Activated CD4-positive, alpha-beta T cell treated with anti-CD3 and anti-CD28 coated beads for 36 hours (primary cell): ENCODE results near the gene CLSTN3. TPM values are rescaled to one million over a fixed set of nuclear protein-coding genes. Genes with fewer than 3 reads are reported as not detected.

ENCODE experiments used
- ATAC-seq: fragments of 200-7000 bp; cut with Tn5 transposase; one replicate; pipeline ENCODE4 v1.10.0; 2021; ENCODE audit warnings: mild to moderate bottlenecking, moderate library complexity
- CTCF ChIA-PET: fragments of 350-600 bp; sonication (Branson Sonifier 250); formaldehyde crosslinking; loops from one replicate; lab custom pipeline; 2021; ENCODE audit warnings: antibody characterized with exemption; lab: Charles Lee
- POLR2A ChIA-PET: fragments of 350-600 bp; sonication (Branson Sonifier 250); formaldehyde crosslinking; loops from one replicate; lab custom pipeline; 2021; ENCODE audit warnings: antibody characterized with exemption, inconsistent platforms; lab: Charles Lee
- DNase-seq: peaks from one replicate; pipeline ENCODE4 v3.0.0-alpha.2; 2020
- H3K27ac Mint-ChIP-seq: one replicate; pipeline ENCODE4 v1.8.0; 2021; ENCODE audit warnings: mixed read lengths
- H3K27me3 Mint-ChIP-seq: one replicate; pipeline ENCODE4 v1.8.0; 2021; ENCODE audit warnings: mixed read lengths
- H3K36me3 Mint-ChIP-seq: one replicate; pipeline ENCODE4 v1.8.0; 2021; ENCODE audit warnings: low read depth, mixed read lengths
- H3K4me1 Mint-ChIP-seq: one replicate; pipeline ENCODE4 v1.8.0; 2021; ENCODE audit warnings: mixed read lengths
- H3K4me3 Mint-ChIP-seq: one replicate; pipeline ENCODE4 v1.8.0; 2021; ENCODE audit warnings: mild to moderate bottlenecking, moderate library complexity, mixed read lengths
- H3K9me3 Mint-ChIP-seq: one replicate; pipeline ENCODE4 v1.8.0; 2021; ENCODE audit warnings: low read depth, mixed read lengths
- intact Hi-C, 2 experiments: fragments of 100-400 bp; cut with DNase I in 1 of 2; cut with micrococcal nuclease in 1 of 2; formaldehyde crosslinking; loops; one replicate each; pipeline versions ENCODE4 v1.14.2 to v1.15.1; 2022 to 2024; cut with DNase I, micrococcal nuclease
- total RNA-seq, 2 experiments: library from RNA; stranded (reverse); gene quantifications; one replicate each; pipeline ENCODE4 v1.2.3, GENCODE V29; 2021

The CLSTN3 gene
- total RNA-seq, 2 experiments from 2014 or later: 28.2 to 37.9 TPM

DNA sequence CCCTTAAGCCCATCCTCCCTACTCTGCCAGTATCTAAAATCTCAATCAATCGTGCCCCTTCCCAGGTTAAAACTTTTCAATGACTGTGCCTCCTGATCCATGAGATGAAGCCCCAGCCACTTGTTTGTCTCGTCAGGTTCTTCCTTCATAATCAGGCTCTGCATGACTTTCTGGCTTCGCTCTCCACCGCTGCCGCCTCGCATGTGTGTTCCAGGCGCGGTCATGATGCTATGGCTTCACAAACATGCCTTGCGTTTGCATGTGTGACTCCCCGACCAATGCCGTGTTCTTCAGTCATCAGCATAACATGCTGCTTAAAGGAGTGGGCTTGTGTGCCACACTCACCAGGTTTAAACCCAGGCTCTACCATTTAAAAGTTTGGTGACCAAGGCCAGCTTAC, 16.2 kb upstream of the CLSTN3 start:
- ChIA-PET POLR2A (no interaction called here), CTCF (interaction anchor here (0.6 to 3.4 kb wide), 12 partner anchors 10 to 200 kb away, joined by 3 to 15 read pairs (median 3); partner anchors contain the start of gene CLSTN3)
- no peaks in the 10 kb centered on the region for H3K9me3 Mint-ChIP-seq
- no peak for ATAC-seq
- peaks cover 21% of the 10 kb centered on the region for H3K4me1 Mint-ChIP-seq
- no peaks in the 10 kb centered on the region for H3K27me3 Mint-ChIP-seq
- no peak for DNase-seq
- no peak overlapping the region for H3K4me3 Mint-ChIP-seq
- H3K27ac Mint-ChIP-seq: no peak overlapping the region
- intact Hi-C loops: no loop called here
- peaks cover 51% of the 10 kb centered on the region for H3K36me3 Mint-ChIP-seq

DNA sequence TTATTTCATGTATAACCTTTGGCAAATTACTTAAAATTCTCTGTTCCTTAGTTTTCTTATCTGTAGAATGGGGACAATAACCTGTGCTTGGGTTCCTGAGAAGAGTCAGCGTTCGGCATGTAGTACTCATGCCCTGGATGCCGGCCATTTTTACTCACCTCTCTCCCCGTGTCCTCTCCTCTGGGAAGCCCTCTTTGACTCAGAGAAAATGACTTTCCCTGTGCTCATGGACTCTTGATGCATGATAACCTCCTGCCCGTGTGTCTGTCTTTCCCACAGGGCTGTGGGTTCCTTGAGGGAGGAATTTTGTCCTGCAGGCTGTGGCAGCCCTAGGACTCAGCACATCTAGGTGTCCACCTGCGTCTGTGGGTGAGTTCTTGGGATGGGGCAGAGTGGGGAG, 15.3 kb upstream of the CLSTN3 start:
- no peaks in the 10 kb centered on the region for H3K27me3 Mint-ChIP-seq
- no peak overlapping the region for H3K4me3 Mint-ChIP-seq
- CTCF ChIA-PET: interaction anchor here (0.6 to 0.9 kb wide), 2 partner anchors 170 kb away, joined by 3 read pairs; no protein-coding TSS in a partner anchor
- ATAC-seq (no peak), DNase-seq (peak; percentile 2)
- peaks cover 16% of the 10 kb centered on the region for H3K4me1 Mint-ChIP-seq
- intact Hi-C loops: no loop called here
- H3K27ac Mint-ChIP-seq: no peak overlapping the region
- no peaks in the 10 kb centered on the region for H3K9me3 Mint-ChIP-seq
- peaks cover 51% of the 10 kb centered on the region for H3K36me3 Mint-ChIP-seq
- POLR2A ChIA-PET: no interaction called here

DNA sequence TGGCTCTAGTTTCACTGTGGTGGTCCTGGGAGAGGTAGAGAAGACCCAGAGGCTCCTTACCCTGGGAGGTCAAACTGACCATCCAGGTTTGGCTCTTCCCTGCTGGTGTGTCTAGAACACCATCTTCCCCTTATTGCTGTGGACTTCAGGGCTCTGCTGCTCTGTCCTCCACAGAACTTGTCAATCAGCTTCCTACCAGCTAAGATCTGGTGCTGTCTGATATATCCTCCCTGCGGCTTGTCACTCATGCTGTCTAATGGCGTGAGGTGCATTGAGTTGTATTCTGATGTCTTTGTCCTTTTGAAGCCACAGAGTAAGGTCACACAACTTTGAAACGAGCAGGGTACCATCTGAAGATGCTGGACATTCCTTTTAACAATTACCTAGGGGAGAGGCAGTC, 14.0 kb upstream of the CLSTN3 start:
- no peaks in the 10 kb centered on the region for H3K9me3 Mint-ChIP-seq
- no peak for DNase-seq
- peaks cover 8% of the 10 kb centered on the region for H3K4me1 Mint-ChIP-seq
- intact Hi-C loops: no loop called here
- H3K27ac Mint-ChIP-seq: no peak overlapping the region
- no peak for ATAC-seq
- ChIA-PET CTCF (interaction anchor here (0.6 to 0.7 kb wide), 4 partner anchors 9 to 449 kb away, joined by 3 read pairs; no protein-coding TSS in a partner anchor), POLR2A (no interaction called here)
- H3K27me3 Mint-ChIP-seq: no peaks in the 10 kb centered on the region
- peaks cover 45% of the 10 kb centered on the region for H3K36me3 Mint-ChIP-seq
- H3K4me3 Mint-ChIP-seq: no peak overlapping the region

DNA sequence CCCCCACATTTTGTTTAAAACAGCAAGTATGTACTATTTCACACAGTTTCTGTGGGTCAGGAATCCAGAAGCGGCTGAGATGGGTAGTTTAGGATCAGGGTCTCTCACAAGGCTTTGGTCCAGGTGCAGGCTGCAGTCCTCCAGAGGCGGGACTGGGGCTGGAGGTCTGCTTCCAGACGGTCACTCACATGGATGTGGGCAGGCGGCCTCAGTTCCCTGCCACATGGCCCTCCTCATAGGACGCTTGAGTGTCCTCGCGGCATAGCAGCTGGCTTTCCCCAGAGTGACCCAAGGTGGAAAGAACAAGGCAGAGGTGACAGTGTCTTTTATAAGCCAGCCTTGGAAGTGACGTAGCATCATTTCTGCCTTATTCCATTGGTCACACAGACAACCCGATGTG, 13.3 kb upstream of the CLSTN3 start:
- H3K27me3 Mint-ChIP-seq: no peaks in the 10 kb centered on the region
- peak; percentile 2 for DNase-seq
- ChIA-PET POLR2A (no interaction called here), CTCF (interaction anchor here (0.5 to 0.9 kb wide), 3 partner anchors 53 to 183 kb away, joined by 3 read pairs; no protein-coding TSS in a partner anchor)
- H3K36me3 Mint-ChIP-seq: peaks cover 46% of the 10 kb centered on the region
- no peak overlapping the region for H3K27ac Mint-ChIP-seq
- peaks cover 6% of the 10 kb centered on the region for H3K4me1 Mint-ChIP-seq
- no peaks in the 10 kb centered on the region for H3K9me3 Mint-ChIP-seq
- intact Hi-C loops: no loop called here
- no peak overlapping the region for H3K4me3 Mint-ChIP-seq
- ATAC-seq: no peak

DNA sequence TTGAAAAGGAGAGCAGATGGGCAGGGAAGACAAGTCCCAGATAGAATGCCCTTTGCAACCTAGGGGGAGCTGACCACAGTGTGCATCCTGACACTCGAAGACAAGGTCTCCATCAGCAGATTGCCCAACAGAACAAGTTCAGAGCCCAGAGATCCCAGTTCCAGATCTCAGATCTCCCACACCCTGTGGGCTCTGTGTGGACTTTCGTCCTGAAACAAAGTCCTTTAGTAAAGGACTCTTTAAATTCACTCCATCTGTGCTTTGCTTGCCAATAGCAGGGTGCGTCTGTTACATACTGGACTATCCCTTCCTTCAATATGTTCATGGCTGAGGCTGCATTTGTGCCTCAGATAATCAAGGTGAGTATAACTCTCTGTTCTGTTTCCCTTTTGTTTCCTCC, 12.5 kb upstream of the CLSTN3 start:
- no peaks in the 10 kb centered on the region for H3K27me3 Mint-ChIP-seq
- H3K4me3 Mint-ChIP-seq: no peak overlapping the region
- CTCF ChIA-PET: interaction anchor here (0.5 to 1.0 kb wide), 4 partner anchors 9 to 184 kb away, joined by 3 read pairs; partner anchors contain the start of gene C1RL
- H3K36me3 Mint-ChIP-seq: peaks cover 46% of the 10 kb centered on the region
- DNase-seq (no peak), ATAC-seq (no peak)
- POLR2A ChIA-PET: no interaction called here
- no peak overlapping the region for H3K27ac Mint-ChIP-seq
- H3K9me3 Mint-ChIP-seq: no peaks in the 10 kb centered on the region
- H3K4me1 Mint-ChIP-seq: peaks cover 6% of the 10 kb centered on the region
- intact Hi-C loops: no loop called here

DNA sequence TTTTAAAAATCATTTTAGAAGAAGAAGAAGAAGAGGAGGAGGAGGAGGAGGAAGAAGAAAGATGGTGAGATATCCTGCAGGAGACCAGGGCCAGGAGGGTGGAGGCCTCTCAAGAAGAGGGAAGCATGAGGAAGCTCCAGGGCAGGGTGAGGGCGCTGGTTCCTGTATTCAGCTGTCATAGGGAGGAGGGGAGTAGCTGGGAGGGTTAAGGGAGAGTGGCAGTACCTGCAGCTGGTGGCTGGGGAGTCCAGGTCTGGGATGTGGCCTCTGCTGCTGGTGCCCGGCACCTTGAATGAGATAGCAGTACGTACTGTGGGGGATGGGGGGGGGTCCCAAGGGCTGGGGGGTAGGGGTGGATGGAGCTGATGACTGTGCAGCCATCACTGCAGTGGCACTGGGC, 11.3 kb upstream of the CLSTN3 start:
- ATAC-seq (no peak), DNase-seq (peak; percentile 1)
- H3K27me3 Mint-ChIP-seq: no peaks in the 10 kb centered on the region
- no peaks in the 10 kb centered on the region for H3K9me3 Mint-ChIP-seq
- no peak overlapping the region for H3K27ac Mint-ChIP-seq
- CTCF ChIA-PET: interaction anchor here (0.6 kb wide), 2 partner anchors 111 to 498 kb away, joined by 3 read pairs; no protein-coding TSS in a partner anchor
- intact Hi-C loops: no loop called here
- POLR2A ChIA-PET: no interaction called here
- H3K4me1 Mint-ChIP-seq: no peaks in the 10 kb centered on the region
- H3K36me3 Mint-ChIP-seq: peaks cover 39% of the 10 kb centered on the region
- no peak overlapping the region for H3K4me3 Mint-ChIP-seq

DNA sequence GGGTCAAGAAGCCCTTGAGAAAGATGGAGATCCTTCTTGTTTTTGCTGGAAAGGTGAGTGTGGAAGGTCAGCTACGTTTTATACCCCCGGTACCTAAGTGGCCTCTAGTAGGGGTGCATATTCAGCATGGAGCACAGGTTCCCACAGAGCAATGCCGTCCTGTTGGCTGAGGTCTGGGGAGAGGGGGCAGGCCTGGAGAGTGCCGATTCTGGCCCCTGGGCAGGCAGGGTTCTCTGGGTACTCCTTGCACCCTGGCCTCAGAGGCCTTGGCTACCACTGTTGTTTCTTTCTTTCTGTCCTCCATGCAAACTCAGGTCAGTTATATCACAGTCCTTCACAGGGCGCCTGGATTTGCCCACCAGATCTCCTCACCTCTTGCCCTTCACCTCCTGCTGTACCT, 10.0 kb upstream of the CLSTN3 start:
- H3K27me3 Mint-ChIP-seq: no peaks in the 10 kb centered on the region

DNA sequence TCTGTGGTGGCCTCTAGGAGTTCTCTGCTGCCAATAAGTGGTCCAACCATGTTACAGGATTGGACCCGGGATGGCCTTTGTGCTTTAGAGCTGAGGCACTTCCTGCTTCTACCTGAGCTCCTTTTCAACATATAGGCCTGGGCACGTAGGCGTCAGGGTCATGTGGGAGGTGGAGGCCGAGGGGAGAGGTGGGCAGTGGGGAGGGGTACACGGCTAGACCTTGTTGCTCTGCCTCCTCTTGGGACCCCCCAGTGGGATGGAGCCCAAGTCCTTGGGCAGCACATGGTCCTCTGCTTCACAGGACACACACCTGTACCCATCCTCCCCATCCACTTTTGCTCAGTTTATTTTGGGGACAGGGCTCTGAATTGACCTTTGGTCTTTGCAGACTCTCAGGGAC, 8.8 kb upstream of the CLSTN3 start:
- Mint-ChIP-seq H3K36me3 (peaks cover 19% of the 10 kb centered on the region), H3K9me3 (no peaks in the 10 kb centered on the region), H3K4me3 (no peak overlapping the region), H3K4me1 (no peaks in the 10 kb centered on the region), H3K27ac (no peak overlapping the region), H3K27me3 (no peaks in the 10 kb centered on the region)
- ChIA-PET POLR2A (no interaction called here), CTCF (interaction anchor here (1.8 kb wide), 1 partner anchor 12 kb away, joined by 6 read pairs; the partner anchor contains the start of gene C1RL)
- intact Hi-C loops: no loop called here
- no peak for DNase-seq
- no peak for ATAC-seq

More for the DNA sequence above, 10.0 kb upstream of the CLSTN3 start:
- intact Hi-C loops: no loop called here
- ATAC-seq: no peak
- CTCF ChIA-PET: interaction anchor here (0.6 kb wide), 1 partner anchor 32 kb away, joined by 4 read pairs; no protein-coding TSS in a partner anchor
- no peak for DNase-seq
- H3K4me3 Mint-ChIP-seq: no peak overlapping the region
- no peaks in the 10 kb centered on the region for H3K9me3 Mint-ChIP-seq
- H3K36me3 Mint-ChIP-seq: peaks cover 30% of the 10 kb centered on the region
- no peak overlapping the region for H3K27ac Mint-ChIP-seq
- H3K4me1 Mint-ChIP-seq: no peaks in the 10 kb centered on the region
- POLR2A ChIA-PET: no interaction called here

DNA sequence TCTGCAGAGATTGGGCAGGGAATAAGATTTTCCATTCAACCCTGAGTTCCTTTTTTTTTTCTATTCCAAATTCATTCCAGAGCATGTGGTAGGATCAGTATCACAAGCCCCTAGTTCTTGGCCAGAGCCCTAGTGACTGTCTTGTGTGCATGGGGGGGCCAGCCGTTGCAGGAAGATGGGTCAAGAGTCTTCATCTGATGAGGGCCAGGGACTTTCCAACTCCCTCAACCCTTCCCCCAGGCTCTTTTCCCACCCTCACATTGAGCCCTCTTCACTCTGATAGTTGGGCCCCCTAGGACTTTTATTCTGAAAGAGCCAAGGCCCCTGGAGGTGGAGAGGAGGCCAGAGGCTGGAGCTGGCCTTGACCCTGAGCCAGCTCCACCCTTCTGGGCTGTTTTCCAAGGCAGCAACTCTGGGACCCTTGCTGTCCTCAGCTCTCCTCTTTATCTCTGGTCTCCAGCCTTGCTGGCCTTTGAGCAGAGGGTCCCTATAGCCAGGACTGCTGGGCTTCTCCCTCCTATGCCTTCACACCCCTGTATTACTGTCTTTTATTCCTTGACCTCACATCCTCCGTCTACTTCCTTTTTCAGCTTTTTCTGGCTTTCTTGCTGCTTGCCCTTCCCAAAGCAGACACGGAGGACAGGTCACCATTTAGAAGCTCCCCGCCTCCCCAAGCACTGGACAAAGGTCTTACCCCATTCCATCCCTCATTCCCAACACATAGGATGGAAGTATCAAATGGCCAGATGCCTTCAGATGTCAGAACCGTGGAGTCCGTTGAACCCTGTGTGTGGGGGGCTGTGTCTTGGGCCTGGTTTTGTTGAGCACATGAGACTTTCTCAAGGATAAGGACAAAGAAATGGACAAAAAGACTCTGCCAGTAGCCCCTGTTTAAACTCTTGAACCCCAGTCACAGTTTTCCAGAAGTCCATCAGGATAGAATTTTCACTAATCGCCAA, 7.1 kb upstream of the CLSTN3 start:
- intact Hi-C loops: no loop called here
- Mint-ChIP-seq H3K36me3 (peaks cover 8% of the 10 kb centered on the region), H3K4me1 (no peaks in the 10 kb centered on the region), H3K27me3 (no peaks in the 10 kb centered on the region), H3K4me3 (no peak overlapping the region), H3K9me3 (no peaks in the 10 kb centered on the region), H3K27ac (no peak overlapping the region)
- DNase-seq (no peak), ATAC-seq (no peak)
- CTCF ChIA-PET: interaction anchor here (0.5 to 1.1 kb wide), 3 partner anchors 10 to 639 kb away, joined by 3 read pairs; no protein-coding TSS in a partner anchor
- POLR2A ChIA-PET: no interaction called here

DNA sequence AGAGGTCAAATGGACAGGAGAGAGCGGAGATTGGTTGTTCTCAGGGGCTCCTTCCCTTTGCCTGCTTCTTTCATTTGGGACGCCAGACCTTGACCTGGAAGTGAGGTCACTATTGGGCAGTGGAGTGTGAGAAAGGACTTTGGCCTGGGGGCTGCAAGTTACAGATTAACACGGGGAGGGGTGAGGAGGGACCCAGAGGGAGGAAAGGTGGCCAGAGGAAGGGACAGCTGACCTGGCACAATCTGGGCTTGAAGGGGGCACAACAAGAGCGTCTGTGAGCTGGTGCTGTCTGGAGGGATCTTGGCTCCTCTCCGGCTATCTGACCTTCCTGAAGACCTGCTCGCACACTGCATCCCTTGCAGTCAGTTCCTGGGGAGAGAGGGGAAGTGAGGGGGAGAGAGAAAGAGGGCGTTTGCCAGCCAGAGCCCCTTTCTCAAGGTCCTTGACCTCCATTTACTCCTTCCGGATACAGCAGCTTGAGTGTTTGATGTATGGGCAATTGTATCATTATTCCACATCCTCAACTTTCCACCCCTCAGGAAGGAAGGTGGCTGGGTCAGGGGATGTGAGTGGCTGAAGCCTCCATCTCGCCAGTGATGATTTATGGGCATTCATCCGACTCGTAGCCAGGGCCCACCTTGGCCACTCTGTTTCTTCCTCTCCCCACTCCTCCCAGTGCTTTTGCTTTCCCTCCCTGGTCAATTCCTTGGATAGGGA, 6.2 kb upstream of the CLSTN3 start:
- no peak overlapping the region for H3K27ac Mint-ChIP-seq
- POLR2A ChIA-PET: no interaction called here
- no peak for ATAC-seq
- intact Hi-C loops: no loop called here
- no peak overlapping the region for H3K4me3 Mint-ChIP-seq
- no peak for DNase-seq
- H3K4me1 Mint-ChIP-seq: peaks cover 4% of the 10 kb centered on the region
- CTCF ChIA-PET: interaction anchor here (1.1 kb wide), 1 partner anchor 10 kb away, joined by 3 read pairs; no protein-coding TSS in a partner anchor
- no peaks in the 10 kb centered on the region for H3K9me3 Mint-ChIP-seq
- peaks cover 3% of the 10 kb centered on the region for H3K36me3 Mint-ChIP-seq
- no peaks in the 10 kb centered on the region for H3K27me3 Mint-ChIP-seq

DNA sequence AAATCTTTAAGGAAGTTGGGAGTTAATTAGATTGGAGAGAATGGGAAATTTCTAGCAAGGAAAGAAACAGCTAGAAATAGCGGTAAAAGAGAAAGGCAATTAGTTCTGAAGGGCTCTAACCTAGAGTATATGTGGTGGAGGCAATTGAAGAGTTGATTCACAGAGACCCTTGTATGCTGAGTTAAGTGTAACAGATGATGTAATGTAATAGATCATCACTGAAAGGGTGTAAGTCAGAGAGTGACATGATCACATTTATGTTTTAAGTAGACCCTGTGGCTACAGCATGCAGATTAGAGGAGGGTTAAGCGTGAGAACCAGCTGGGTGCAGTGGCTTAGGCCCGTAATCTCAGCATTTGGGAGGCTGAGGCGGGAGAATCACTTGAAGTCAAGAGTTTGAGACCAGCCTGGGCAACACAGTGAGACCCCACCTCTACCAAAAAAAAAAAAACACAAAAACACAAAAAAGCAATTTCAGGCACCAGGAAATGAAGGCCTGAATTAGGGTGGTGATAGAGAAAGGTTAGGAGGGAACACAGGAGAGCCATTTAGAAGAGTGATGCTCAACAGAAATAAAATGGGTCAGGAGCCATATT, 4.4 kb upstream of the CLSTN3 start:
- ChIA-PET CTCF (interaction anchor here (0.6 to 1.2 kb wide), 3 partner anchors 13 to 19 kb away, joined by 3 to 5 read pairs (median 3); no protein-coding TSS in a partner anchor), POLR2A (no interaction called here)
- DNase-seq: no peak
- intact Hi-C loops: no loop called here
- H3K4me1 Mint-ChIP-seq: peaks cover 17% of the 10 kb centered on the region
- ATAC-seq: no peak
- no peak overlapping the region for H3K27ac Mint-ChIP-seq
- H3K36me3 Mint-ChIP-seq: peaks cover 3% of the 10 kb centered on the region
- no peaks in the 10 kb centered on the region for H3K9me3 Mint-ChIP-seq
- H3K27me3 Mint-ChIP-seq: no peaks in the 10 kb centered on the region
- no peak overlapping the region for H3K4me3 Mint-ChIP-seq
